Lower leg skin (tissue), 4 donors: Measurements from ENCODE around the gene JOSD1. TPM values are rescaled to one million over a fixed set of nuclear protein-coding genes. Genes with fewer than 3 reads are reported as not detected.

Experiments used
- DNase-seq, 2 donors: peaks; one replicate each; pipeline ENCODE4 v3.0.0-alpha.2; 2019; ENCODE audit warnings: low spot score in 2 of 2
- H3K4me3 ChIP-seq: fragments of 200-600 bp; sonication (generic); 2 replicates; pipeline ENCODE4 v1.5.1; 2017; ENCODE audit warnings: mild to moderate bottlenecking, low read depth; ENCODE audit not compliant: poor library complexity, severe bottlenecking
- CTCF ChIP-seq, 3 donors: fragments of 450-650 bp; IDR thresholded peaks; one replicate each; pipeline ENCODE4 v1.5.1; 2016; ENCODE audit warnings: antibody characterized with exemption in 3 of 3, mild to moderate bottlenecking in 3 of 3, moderate library complexity in 2 of 3
- POLR2A ChIP-seq, 2 donors: fragments of 450-650 bp; IDR thresholded peaks; one replicate each; pipeline ENCODE4 v1.6.1; 2016 to 2017; ENCODE audit warnings: antibody characterized with exemption in 2 of 2, mild to moderate bottlenecking in 1 of 2, moderate library complexity in 1 of 2
- WGBS, 2 donors: methylation state at CpG; one replicate each; pipeline ENCODE4 v1.1.5; 2018; 5-methylcytosine and 5-hydroxymethylcytosine counted together
- intact Hi-C: fragments of 100-400 bp; cut with DNase I; formaldehyde crosslinking; loops from one replicate; pipeline ENCODE4 v1.15.0; 2023; ENCODE audit warnings: low total_unique reads
- total RNA-seq, 4 donors: library from RNA; depleted of rRNA; stranded (reverse); fragments of >200 nt; gene quantifications; one replicate each; pipeline ENCODE4 v1.1.0, GENCODE V29; 2016

The JOSD1 gene
- total RNA-seq, 4 donors from 2014 or later = 52.0 to 90.6 (median 68.0) TPM

GRCh38 chr22:38689651-38690050 is 11.1 kb downstream of the JOSD1 start:
- 61 to 77% methylated on average over 1 of the region's 1 CpG for WGBS, 2 donors
- TF ChIP-seq POLR2A (IDR thresholded peaks at IDR 0.05) (no peak), CTCF (IDR thresholded peaks at IDR 0.05) (no peak)
- DNase-seq = no peak
- no peak overlapping the region for H3K4me3 ChIP-seq
- intact Hi-C loops = no loop called here

- intact Hi-C loops = no loop called here
- TF ChIP-seq CTCF (IDR thresholded peaks at IDR 0.05) (no peak), POLR2A (IDR thresholded peaks at IDR 0.05) (no peak)
- WGBS, 2 donors = 94 to 96% methylated on average over 1 of the region's 1 CpG
- H3K4me3 ChIP-seq = no peak overlapping the region
- DNase-seq = no peak
Observed at GRCh38 chr22:38685761-38686160, 15.0 kb downstream of the JOSD1 start.

- no peak for DNase-seq
- no peak for TF ChIP-seq CTCF (IDR thresholded peaks at IDR 0.05)
- no peak for TF ChIP-seq POLR2A (IDR thresholded peaks at IDR 0.05)
- 88 to 92% methylated on average over 9 of the region's 9 CpGs for WGBS, 2 donors
- intact Hi-C loops = no loop called here
- no peak overlapping the region for H3K4me3 ChIP-seq
Observed at GRCh38 chr22:38684895-38685294, 15.8 kb downstream of the JOSD1 start.

GRCh38 chr22:38681582-38682335 is 19.0 kb downstream of the JOSD1 start, which contains the start of gene TOMM22:
Gene TOMM22, plus strand, starts transcription at chr22:38681957. Its CDS starts 22 bp downstream, at chr22:38681979.
- peak; percentile 76 to 97 for DNase-seq
- 0 to 2% methylated on average over 33 to 46 of the region's 60 CpGs for WGBS, 2 donors
- intact Hi-C loops = no loop called here
- H3K4me3 ChIP-seq = peak within 1 kb of the TSS; percentile 80
- TF ChIP-seq CTCF (IDR thresholded peaks at IDR 0.05) = no peak
- no peak for TF ChIP-seq POLR2A (IDR thresholded peaks at IDR 0.05)

GRCh38 chr22:38675833-38676232 is 24.9 kb downstream of the JOSD1 start:
- DNase-seq = no peak
- 93% methylated on average over 3 of the region's 3 CpGs for WGBS, 2 donors
- no peak for TF ChIP-seq CTCF (IDR thresholded peaks at IDR 0.05)
- no peak for TF ChIP-seq POLR2A (IDR thresholded peaks at IDR 0.05)
- intact Hi-C loops = no loop called here
- no peak overlapping the region for H3K4me3 ChIP-seq

GRCh38 chr22:38674888-38675287 is 25.9 kb downstream of the JOSD1 start:
- DNase-seq = no peak
- no peak for TF ChIP-seq CTCF (IDR thresholded peaks at IDR 0.05)
- TF ChIP-seq POLR2A (IDR thresholded peaks at IDR 0.05) = no peak
- intact Hi-C loops = no loop called here
- no peak overlapping the region for H3K4me3 ChIP-seq
- WGBS, 2 donors = 59 to 65% methylated on average over 5 of the region's 5 CpGs
